ENCODE measurements around the gene SLC25A33. TPM values are rescaled to one million over a fixed set of nuclear protein-coding genes. Genes with fewer than 3 reads are reported as not detected.
"Not testable (repeated sequence)": the region's sequence is repeated elsewhere in the genome, so short reads cannot be mapped to it uniquely, and the experiment has no call there.

The SLC25A33 gene
- total and polyA plus RNA-seq, 2 donors from 2014 or later: 3.8 to 11.3 TPM

GRCh38 chr1:9558946-9559545, 19.8 kb downstream of the SLC25A33 start:
- no peaks in the 10 kb centered on the region for H3K9me3 ChIP-seq (ENCODE audit: control insufficient read depth in 2 of 3, insufficient read depth in 1 of 3, low read length in 3 of 3)
- intact Hi-C loops (cut with DNase I): no loop called here
- peaks cover 0 to 20% (median 4%) of the 10 kb centered on the region in 3 donors for H3K4me1 ChIP-seq (ENCODE audit: control insufficient read depth in 2 of 3, insufficient read depth in 2 of 3, low read depth in 1 of 3, low read length in 3 of 3)
- peaks cover 0 to 8% (median 7%) of the 10 kb centered on the region in 3 donors for H3K36me3 ChIP-seq (ENCODE audit: control insufficient read depth in 2 of 3, insufficient read depth in 3 of 3, low read length in 3 of 3)
- DNase-seq (no peak), FAIRE-seq (no peak)
- H3K4me3 ChIP-seq (ENCODE audit: low read length in 3 of 3): no peak overlapping the region
- no peak overlapping the region for H3K9ac ChIP-seq (ENCODE audit: low read length in 3 of 3)
- TF ChIP-seq CTCF (IDR thresholded peaks at IDR 0.05; ENCODE audit: borderline replicate concordance, extremely low read depth, insufficient read depth): no peak
- peak overlapping the region in 1 of 2 donors; percentile 17 for H3K27ac ChIP-seq (ENCODE audit: low read depth in 2 of 2, low read length in 2 of 2)
- H3K27me3 ChIP-seq (ENCODE audit: control insufficient read depth, insufficient read depth, low read length): no peaks in the 10 kb centered on the region

- FAIRE-seq: no peak
- no peak for DNase-seq
- peaks cover 0 to 20% (median 4%) of the 10 kb centered on the region in 3 donors for H3K4me1 ChIP-seq (ENCODE audit: control insufficient read depth in 2 of 3, insufficient read depth in 2 of 3, low read depth in 1 of 3, low read length in 3 of 3)
- no peaks in the 10 kb centered on the region for H3K27me3 ChIP-seq (ENCODE audit: control insufficient read depth, insufficient read depth, low read length)
- no peaks in the 10 kb centered on the region for H3K9me3 ChIP-seq (ENCODE audit: control insufficient read depth in 2 of 3, insufficient read depth in 1 of 3, low read length in 3 of 3)
- intact Hi-C loops (cut with DNase I): no loop called here
- no peak overlapping the region for H3K9ac ChIP-seq (ENCODE audit: low read length in 3 of 3)
- H3K27ac ChIP-seq (ENCODE audit: low read depth in 2 of 2, low read length in 2 of 2): peak overlapping the region; percentile 0 to 54
- TF ChIP-seq CTCF (IDR thresholded peaks at IDR 0.05; ENCODE audit: borderline replicate concordance, extremely low read depth, insufficient read depth): no peak
- H3K4me3 ChIP-seq (ENCODE audit: low read length in 3 of 3): no peak overlapping the region
- peaks cover 0 to 8% (median 7%) of the 10 kb centered on the region in 3 donors for H3K36me3 ChIP-seq (ENCODE audit: control insufficient read depth in 2 of 3, insufficient read depth in 3 of 3, low read length in 3 of 3)
Observed at GRCh38 chr1:9559673-9560072, 20.4 kb downstream of the SLC25A33 start.

GRCh38 chr1:9560090-9560489, 20.8 kb downstream of the SLC25A33 start:
- H3K9me3 ChIP-seq (ENCODE audit: control insufficient read depth in 2 of 3, insufficient read depth in 1 of 3, low read length in 3 of 3); intact Hi-C loops (cut with DNase I); H3K36me3 ChIP-seq (ENCODE audit: control insufficient read depth in 2 of 3, insufficient read depth in 3 of 3, low read length in 3 of 3); FAIRE-seq; H3K9ac ChIP-seq (ENCODE audit: low read length in 3 of 3); H3K27me3 ChIP-seq (ENCODE audit: control insufficient read depth, insufficient read depth, low read length); DNase-seq; H3K4me3 ChIP-seq (ENCODE audit: low read length in 3 of 3): not testable (repeated sequence)
- Histone ChIP-seq H3K4me1 (ENCODE audit: control insufficient read depth in 2 of 3, insufficient read depth in 2 of 3, low read depth in 1 of 3, low read length in 3 of 3) (peaks cover 0 to 20% (median 4%) of the 10 kb centered on the region in 3 donors), H3K27ac (ENCODE audit: low read depth in 2 of 2, low read length in 2 of 2) (peak overlapping the region; percentile 0 to 15)

- intact Hi-C loops (cut with DNase I): no loop called here
- TF ChIP-seq CTCF (IDR thresholded peaks at IDR 0.05; ENCODE audit: borderline replicate concordance, extremely low read depth, insufficient read depth): no peak
- DNase-seq (peak in 2 of 5 donors; percentile 75 to 84), FAIRE-seq (peak; percentile 97)
- Histone ChIP-seq H3K9ac (ENCODE audit: low read length in 3 of 3) (peak overlapping the region in 2 of 3 donors; percentile 21 to 29), H3K36me3 (ENCODE audit: control insufficient read depth in 2 of 3, insufficient read depth in 3 of 3, low read length in 3 of 3) (peaks cover 0 to 3% (median 2%) of the 10 kb centered on the region in 3 donors), H3K9me3 (ENCODE audit: control insufficient read depth in 2 of 3, insufficient read depth in 1 of 3, low read length in 3 of 3) (no peaks in the 10 kb centered on the region), H3K4me1 (ENCODE audit: control insufficient read depth in 2 of 3, insufficient read depth in 2 of 3, low read depth in 1 of 3, low read length in 3 of 3) (peaks cover 0 to 20% (median 4%) of the 10 kb centered on the region in 3 donors), H3K4me3 (ENCODE audit: low read length in 3 of 3) (peak overlapping the region in 1 of 3 donors; percentile 0), H3K27ac (ENCODE audit: low read depth in 2 of 2, low read length in 2 of 2) (peak overlapping the region; percentile 81 to 88), H3K27me3 (ENCODE audit: control insufficient read depth, insufficient read depth, low read length) (no peaks in the 10 kb centered on the region)
Observed at GRCh38 chr1:9561429-9561828, 22.2 kb downstream of the SLC25A33 start.

All from kidney (tissue), 14 donors.